ENCODE results near the gene NDUFB6.

NDUFB6 gene

GRCh38 chr9:32579706-32580331 lies 6.9 kb upstream of the NDUFB6 start:
- no peak overlapping the region for H3K27ac ChIP-seq
- peak; percentile 98 for TF ChIP-seq CTCF (conservative IDR thresholded peaks at IDR 0.05)

DNA sequence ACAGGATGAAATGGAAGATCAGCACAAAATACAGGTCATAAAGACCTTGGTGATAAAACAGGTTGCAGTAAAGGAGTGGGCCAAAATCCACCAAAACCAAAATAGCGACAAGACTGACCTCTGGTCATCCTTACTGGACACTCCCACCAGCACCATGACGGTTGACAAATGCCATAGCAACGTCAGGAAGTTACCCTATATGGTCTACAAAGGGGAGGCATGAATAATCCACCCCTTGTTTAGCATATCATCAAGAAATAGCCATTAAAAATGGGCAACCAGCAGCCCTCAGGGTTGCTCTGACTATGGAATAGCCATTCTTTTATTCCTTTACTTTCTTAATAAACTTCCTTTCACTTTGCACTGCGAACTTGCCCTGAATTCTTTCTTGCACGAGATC lies 6.0 kb upstream of the NDUFB6 start:
- no peak overlapping the region for H3K27ac ChIP-seq
- no peak for TF ChIP-seq CTCF (conservative IDR thresholded peaks at IDR 0.05)

DNA sequence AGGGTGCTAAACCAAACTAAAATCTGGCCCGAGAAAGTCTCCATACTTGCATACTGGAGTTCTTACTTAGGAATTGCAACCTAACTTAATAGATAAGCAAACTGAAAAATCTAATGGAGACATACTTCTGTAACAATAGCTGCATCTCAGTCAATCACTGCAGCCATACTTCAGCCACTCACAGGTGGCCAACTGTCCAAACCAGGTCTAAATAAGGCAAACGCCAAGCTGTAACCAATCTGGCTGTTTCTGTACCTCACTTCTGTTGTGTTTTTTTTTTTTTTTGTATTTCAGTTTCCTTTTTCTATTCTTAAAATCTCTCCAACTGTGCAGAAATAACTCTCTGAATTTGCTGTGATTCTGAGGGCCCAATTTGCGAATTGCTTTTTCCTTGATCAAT lies 4.4 kb upstream of the NDUFB6 start:
- H3K27ac ChIP-seq, result no peak overlapping the region
- no peak for TF ChIP-seq CTCF (conservative IDR thresholded peaks at IDR 0.05)

DNA sequence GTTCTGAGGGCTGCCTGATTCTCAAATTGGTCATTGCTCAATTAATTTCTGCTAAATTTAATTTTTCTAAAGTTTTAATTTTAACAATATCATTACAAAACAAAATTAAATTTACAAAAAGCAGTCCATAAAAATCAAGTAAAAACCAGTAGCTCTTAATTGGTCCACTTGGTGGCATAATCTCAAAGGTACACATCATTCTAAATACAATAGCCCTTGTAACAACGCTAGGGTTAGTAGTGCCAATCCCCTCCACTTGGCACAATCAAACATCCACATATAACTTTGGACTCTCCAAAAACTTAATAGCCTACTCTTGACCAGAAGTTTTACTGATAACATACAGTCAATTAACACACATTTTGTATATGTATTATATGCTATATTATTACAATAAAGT lies 1.9 kb upstream of the NDUFB6 start:
- H3K27ac ChIP-seq, result no peak overlapping the region
- 0 out of 2 replicates have a peak, but pooled peaks have one; percentile 10 for TF ChIP-seq CTCF (conservative IDR thresholded peaks at IDR 0.05)

GRCh38 chr9:32573821-32574220 lies 862 bp upstream of the NDUFB6 start:
- H3K27ac ChIP-seq, result peak overlapping the region; percentile 83

GRCh38 chr9:32571969-32572899 lies 725 bp downstream of the NDUFB6 start:
- TF ChIP-seq CTCF (conservative IDR thresholded peaks at IDR 0.05), result peak; percentile 84

More at GRCh38 chr9:32573821-32574220, 862 bp upstream of the NDUFB6 start:
- TF ChIP-seq CTCF (conservative IDR thresholded peaks at IDR 0.05), result no peak

DNA sequence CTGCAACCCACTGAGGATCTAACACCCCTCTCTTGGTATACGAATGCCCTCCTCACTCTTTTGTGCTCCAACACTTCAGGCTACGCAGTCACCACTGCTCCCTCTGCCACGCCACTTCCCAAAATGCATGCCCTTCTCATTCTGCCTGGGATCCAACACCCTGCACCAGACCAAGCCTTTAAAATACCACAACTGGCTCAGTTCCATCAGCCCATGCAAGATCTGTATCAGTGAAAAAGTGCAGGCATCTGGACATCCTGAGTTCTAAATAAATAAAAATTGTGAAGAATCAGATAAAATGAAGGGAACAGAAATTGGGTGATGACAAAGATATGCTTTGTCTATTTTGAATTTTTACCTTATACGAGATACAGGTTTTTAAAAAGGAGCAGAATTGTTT lies 2.7 kb downstream of the NDUFB6 start:
- TF ChIP-seq CTCF (conservative IDR thresholded peaks at IDR 0.05), result no peak
- H3K27ac ChIP-seq, result no peak overlapping the region

More at GRCh38 chr9:32571969-32572899, 725 bp downstream of the NDUFB6 start:
- peak overlapping the region; percentile 83 for H3K27ac ChIP-seq
